KG1 (cell line): Measurements from ENCODE around the gene TEX11.
"Not testable (repeated sequence)": the region's sequence is repeated elsewhere in the genome, so short reads cannot be mapped to it uniquely, and the experiment has no call there.

Experiments used
- DNase-seq: peaks from one replicate; lab custom pipeline; 2025; lab: John Stamatoyannopoulos, UW

The TEX11 gene

GRCh38 chrX:70908541-70908940 lies at the start of gene TEX11:
Gene TEX11 (minus strand): TSS chrX:70908711. CDS start chrX:70907789, 922 bp downstream.
- no peak for DNase-seq

- DNase-seq = no peak
These were observed 46.4 kb upstream of the TEX11 start for GRCh38 chrX:70954871-70955270.

GRCh38 chrX:70924294-70924911 lies 15.9 kb upstream of the TEX11 start:
- DNase-seq = no peak

DNA sequence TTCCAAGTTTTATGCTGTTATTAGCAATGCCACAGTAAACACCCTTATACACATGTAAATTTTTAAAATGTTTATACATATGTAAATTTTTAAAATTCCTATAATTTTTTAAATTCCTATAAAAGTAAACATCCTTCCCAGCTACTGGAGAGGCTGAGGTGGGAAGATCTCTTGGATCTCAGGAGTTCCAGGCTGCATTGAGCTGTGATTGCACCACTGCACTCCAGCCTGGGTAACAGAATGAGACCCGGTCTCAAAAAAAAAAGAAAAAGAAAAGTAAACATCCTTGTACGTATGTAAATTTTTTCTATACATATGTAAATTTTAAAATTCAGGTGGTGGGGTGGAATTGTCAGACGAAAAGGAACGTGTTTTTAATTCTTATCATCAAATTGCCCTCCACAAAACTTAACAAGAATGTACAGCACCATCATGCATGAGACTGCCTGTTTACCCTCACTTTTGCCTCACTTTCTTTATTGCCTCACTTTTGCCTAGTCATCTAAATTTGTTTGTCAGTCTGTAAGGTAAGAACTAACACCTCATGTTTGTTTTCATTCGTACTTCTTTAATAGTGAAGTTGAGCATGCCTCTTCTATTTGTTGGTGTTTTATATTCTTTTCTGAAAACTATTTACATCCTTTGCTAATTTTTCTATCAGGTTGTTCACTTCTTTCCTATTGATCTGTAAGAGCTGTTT lies 14.4 kb upstream of the TEX11 start:
- DNase-seq = no peak

DNA sequence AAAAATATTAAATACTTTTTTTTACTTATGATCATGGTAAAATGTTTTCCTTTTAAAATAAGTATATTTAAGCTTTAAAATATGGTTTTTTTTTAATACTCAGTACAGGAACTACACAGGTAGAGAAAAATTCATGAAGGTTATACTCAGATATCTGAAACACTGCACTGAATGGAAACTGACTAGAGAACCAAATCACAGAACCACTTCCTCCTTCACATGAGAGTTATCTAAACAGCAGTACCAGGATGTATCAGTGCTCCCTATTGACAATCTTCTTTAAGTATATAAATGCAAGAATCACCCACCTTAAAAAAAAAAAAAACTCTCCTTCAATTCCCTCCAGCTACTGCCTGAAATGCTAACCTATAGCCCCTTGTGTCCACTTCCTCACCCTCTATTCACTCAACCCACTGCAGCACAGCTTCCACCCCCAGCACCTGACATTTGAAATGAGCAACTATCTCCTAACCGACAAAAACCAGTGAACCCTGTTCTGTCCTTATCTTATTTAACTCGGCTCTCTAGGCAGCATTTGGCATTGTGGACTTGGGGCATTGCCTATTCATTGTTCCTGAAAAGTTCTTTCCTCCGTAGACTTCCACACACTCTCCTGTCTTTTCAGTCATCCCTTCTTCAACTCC lies 13.3 kb upstream of the TEX11 start:
- DNase-seq = no peak

GRCh38 chrX:70916754-70917153 lies 8.2 kb upstream of the TEX11 start:
- DNase-seq = no peak

GRCh38 chrX:70907900-70908299 lies 611 bp downstream of the TEX11 start:
- no peak for DNase-seq

DNA sequence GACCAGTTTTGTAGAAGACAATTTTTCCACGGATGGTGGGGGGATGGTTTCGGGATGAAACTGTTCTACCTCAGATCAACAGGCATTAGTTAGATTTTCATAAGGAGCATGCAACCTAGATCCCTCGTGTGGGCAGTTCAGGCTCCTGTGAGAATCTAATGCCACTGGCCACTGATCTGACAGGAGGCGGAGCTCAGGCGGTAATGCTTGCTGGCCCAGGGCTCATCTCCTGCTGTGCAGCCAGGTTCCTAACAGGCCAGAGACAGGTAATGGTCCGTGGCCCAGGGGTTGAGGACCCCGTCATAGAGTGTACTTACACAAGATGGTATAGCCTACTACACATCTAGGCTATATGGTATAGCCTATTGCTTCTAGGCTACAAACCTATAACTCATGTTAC lies 7.0 kb downstream of the TEX11 start:
- DNase-seq = no peak

DNA sequence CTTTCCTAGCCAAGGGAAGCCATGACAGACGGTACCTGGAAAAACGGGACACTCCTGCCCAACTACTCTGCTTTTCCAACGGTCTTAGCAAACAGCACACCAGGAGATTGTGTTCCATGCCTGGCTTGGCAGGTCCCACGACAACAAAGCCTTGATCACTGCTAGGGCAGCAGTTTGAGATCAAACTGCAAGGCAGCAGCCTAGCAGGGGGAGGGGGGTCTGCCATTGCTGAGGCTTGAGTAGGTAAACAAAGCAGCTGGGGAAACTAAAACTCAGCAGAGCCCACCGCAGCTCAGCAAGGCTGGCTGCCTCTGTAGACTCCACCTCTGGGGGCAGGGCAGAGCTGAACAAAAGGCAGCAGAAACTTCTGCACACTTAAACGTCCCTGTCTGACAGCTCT lies 18.1 kb downstream of the TEX11 start:
- DNase-seq = not testable (repeated sequence)

DNA sequence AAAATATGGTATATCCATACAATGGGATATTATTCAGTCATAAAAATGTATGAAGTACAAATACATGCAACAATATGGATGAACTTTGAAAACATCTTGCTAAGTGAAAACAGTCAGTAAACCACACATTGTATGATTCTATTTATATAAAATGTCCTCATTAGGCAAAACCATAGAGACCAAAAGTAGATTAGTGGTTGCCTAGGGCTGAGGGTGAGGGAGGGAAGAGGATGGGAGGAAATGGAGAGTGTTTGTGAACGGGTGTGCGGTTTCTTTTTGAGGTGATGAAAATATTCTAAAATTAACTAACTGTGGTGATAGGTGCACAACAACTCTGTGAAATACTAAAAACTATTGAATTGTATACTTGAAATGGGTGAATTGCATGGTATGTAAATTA lies 29.6 kb downstream of the TEX11 start:
- no peak for DNase-seq

DNA sequence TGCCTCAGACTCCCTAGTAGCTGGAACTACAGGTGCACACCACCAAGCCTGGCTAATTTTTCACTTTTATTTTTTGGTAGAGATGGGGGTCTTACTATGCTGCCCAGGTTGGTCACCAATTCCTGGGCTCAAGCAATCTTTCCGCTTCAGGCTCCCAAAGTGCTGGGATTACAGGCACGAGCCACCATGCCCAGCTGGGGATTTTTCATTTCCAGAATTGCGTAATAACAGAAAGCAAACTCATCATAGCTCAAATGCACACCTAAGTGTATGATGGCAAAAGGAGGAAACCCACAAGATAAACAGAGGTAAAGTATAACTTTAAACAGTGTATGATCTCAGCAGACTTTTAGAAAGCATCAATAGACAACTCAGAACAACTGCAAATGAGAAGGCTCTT lies 56.2 kb downstream of the TEX11 start:
- no peak for DNase-seq

DNA sequence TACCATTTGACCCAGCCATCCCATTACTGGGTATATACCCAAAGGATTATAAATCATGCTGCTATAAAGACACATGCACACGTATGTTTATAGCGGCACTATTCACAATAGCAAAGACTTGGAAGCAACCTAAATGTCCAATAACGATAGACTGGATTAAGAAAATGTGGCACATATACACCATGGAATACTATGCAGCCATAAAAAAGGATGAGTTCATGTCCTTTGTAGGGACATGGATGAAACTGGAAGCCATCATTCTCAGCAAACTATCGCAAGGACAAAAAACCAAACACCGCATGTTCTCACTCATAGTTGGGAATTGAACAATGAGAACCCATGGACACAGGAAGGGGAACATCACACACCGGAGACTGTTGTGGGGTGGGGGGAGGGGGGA lies 64.4 kb downstream of the TEX11 start:
- DNase-seq = not testable (repeated sequence)

GRCh38 chrX:70843620-70844019 lies 64.9 kb downstream of the TEX11 start:
- not testable (repeated sequence) for DNase-seq

DNA sequence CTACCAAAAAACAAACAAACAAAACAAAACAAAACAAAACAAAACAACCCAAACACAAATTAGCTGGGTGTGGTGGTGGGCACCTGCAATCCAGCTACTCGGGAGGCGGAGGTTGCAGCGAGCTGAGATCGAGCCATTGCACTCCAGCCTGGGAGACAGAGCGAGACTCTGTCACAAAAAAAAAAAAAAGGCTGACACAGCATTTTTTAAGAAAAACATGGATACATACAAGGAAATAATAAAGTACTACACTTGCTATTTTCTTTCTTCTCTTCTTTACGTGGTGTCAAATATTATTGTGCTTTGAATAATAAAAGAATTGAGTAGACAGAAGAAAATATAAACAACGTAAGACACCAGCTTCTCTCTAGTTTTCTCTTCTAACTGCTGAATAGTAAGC lies 73.9 kb downstream of the TEX11 start:
- DNase-seq = no peak

- DNase-seq = no peak
These were observed 81.8 kb downstream of the TEX11 start for GRCh38 chrX:70826715-70827114.

DNA sequence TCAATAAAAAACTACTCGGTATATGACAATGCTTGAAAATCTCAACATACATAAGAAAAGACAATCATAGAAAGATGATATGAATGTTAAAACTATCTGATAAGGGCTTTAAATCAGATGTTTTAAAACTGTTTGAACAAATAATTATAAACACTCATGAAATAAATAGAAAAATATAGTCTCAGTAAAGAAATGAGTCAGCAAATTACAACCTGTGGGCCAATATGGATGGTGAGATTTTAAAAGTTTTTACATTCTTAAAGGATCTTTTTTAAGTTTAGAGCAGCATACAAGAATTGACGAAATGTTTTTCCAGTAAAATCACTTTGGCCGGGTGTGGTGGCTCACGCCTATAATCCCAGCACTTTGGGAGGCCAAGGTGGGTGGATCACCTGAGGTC lies 83.1 kb downstream of the TEX11 start:
- DNase-seq = no peak

GRCh38 chrX:70808942-70809940 lies 99.3 kb downstream of the TEX11 start:
- DNase-seq = no peak

- no peak for DNase-seq
These were observed 102.4 kb downstream of the TEX11 start for GRCh38 chrX:70806081-70806480.

- DNase-seq = not testable (repeated sequence)
These were observed 111.8 kb downstream of the TEX11 start for GRCh38 chrX:70796742-70797141.

DNA sequence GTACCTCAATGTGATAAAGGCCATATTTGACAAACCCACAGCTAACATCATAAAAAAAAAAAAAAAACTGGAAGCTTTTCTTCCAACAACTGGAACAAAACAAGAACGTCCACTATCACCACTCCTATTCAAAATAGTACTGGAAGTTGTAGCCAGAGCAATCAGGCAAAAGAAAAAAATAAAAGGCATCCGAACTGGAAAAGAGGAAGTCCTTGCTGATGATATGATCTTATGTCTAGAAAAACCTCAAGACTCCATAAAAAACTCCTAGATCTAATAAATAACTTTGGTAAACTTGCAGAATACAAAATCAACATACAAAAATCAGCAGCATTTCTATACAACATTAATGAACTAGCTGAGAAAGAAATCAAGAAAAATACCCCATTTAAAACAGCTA lies 134.3 kb downstream of the TEX11 start:
- no peak for DNase-seq

GRCh38 chrX:70769659-70770227 lies 138.8 kb downstream of the TEX11 start:
- DNase-seq = no peak

DNA sequence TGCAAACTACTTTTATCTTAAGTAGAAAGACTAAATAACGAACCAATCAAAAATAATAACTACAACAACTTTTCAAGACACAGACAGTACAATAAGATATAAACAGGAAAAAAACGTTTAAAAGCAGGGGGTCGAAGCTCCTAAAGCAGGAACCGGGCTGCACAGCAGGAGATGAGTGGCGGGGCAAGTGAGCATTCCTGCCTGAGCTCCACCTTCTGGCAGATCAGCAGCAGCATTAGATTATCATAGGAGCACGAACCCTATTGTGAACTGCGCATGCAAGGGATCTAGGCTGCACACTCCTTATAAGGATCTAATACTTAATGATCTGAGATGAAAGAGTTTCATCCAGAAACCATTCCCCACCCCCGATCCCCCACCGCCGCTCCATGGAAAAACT lies 146.2 kb downstream of the TEX11 start:
- no peak for DNase-seq
